NAMALWA (cell line): ENCODE measurements around the gene OBSCN.
A peak's percentile ranks its signal among the peaks of the same experiment; 100 is the strongest.

Source experiments
- DNase-seq: peaks from one replicate; pipeline ENCODE4 v3.0.0-alpha.2; 2015; ENCODE audit warnings: low spot score

Gene OBSCN

GRCh38 chr1:228368801-228369607, 161.2 kb downstream of the OBSCN start:
- DNase-seq, result no peak

- no peak for DNase-seq
Observed at GRCh38 chr1:228369608-228370438, 162.0 kb downstream of the OBSCN start.

DNA sequence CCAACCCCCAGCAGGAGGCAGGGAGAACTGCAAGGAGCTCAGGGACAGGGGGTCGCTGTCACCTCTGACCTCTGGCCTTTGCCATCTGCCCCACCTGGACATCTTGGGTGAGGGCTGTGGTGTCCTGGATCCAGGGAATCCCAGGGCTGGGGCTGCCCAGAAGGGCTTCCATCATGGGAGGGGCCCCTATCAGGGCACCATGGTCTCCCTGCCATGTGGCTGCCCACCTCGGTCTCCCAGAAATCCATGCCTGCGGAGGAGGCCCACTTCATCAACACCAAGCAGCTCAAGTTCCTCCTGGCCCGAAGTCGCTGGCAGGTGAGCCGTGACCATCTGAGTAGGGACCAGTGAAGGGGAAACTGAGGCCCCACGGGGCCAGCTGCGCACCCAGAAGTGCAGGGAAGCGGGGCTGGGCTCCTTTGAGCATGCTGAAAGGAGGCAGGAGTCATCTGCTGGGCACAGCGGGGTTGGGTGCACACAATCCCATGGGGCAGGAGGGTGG, 162.6 kb downstream of the OBSCN start:
- DNase-seq, result no peak

DNA sequence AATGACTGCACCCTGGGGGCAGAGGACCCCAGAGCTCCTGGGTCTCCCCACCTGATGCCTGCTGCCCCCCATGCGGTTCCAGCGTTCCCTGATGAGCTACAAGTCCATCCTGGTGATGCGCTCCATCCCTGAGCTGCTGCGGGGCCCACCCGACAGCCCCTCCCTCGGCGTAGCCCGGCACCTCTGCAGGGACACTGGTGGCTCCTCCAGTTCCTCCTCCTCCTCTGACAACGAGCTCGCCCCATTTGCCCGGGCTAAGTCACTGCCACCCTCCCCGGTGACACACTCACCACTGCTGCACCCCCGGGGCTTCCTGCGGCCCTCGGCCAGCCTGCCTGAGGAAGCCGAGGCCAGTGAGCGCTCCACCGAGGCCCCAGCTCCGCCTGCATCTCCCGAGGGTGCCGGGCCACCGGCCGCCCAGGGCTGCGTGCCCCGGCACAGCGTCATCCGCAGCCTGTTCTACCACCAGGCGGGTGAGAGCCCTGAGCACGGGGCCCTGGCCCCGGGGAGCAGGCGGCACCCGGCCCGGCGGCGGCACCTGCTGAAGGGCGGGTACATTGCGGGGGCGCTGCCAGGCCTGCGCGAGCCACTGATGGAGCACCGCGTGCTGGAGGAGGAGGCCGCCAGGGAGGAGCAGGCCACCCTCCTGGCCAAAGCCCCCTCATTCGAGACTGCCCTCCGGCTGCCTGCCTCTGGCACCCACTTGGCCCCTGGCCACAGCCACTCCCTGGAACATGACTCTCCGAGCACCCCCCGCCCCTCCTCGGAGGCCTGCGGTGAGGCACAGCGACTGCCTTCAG, 163.3 kb downstream of the OBSCN start:
- no peak for DNase-seq

GRCh38 chr1:228371741-228372182, 163.9 kb downstream of the OBSCN start:
- DNase-seq, result no peak

DNA sequence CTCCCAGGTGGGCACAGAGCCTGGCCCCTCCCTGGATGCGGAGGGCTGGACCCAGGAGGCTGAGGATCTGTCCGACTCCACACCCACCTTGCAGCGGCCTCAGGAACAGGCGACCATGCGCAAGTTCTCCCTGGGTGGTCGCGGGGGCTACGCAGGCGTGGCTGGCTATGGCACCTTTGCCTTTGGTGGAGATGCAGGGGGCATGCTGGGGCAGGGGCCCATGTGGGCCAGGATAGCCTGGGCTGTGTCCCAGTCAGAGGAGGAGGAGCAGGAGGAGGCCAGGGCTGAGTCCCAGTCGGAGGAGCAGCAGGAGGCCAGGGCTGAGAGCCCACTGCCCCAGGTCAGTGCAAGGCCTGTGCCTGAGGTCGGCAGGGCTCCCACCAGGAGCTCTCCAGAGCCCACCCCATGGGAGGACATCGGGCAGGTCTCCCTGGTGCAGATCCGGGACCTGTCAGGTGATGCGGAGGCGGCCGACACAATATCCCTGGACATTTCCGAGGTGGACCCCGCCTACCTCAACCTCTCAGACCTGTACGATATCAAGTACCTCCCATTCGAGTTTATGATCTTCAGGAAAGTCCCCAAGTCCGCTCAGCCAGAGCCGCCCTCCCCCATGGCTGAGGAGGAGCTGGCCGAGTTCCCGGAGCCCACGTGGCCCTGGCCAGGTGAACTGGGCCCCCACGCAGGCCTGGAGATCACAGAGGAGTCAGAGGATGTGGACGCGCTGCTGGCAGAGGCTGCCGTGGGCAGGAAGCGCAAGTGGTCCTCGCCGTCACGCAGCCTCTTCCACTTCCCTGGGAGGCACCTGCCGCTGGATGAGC, 164.5 kb downstream of the OBSCN start:
- DNase-seq, result no peak

GRCh38 chr1:228373004-228373680, 165.3 kb downstream of the OBSCN start:
- DNase-seq, result no peak

DNA sequence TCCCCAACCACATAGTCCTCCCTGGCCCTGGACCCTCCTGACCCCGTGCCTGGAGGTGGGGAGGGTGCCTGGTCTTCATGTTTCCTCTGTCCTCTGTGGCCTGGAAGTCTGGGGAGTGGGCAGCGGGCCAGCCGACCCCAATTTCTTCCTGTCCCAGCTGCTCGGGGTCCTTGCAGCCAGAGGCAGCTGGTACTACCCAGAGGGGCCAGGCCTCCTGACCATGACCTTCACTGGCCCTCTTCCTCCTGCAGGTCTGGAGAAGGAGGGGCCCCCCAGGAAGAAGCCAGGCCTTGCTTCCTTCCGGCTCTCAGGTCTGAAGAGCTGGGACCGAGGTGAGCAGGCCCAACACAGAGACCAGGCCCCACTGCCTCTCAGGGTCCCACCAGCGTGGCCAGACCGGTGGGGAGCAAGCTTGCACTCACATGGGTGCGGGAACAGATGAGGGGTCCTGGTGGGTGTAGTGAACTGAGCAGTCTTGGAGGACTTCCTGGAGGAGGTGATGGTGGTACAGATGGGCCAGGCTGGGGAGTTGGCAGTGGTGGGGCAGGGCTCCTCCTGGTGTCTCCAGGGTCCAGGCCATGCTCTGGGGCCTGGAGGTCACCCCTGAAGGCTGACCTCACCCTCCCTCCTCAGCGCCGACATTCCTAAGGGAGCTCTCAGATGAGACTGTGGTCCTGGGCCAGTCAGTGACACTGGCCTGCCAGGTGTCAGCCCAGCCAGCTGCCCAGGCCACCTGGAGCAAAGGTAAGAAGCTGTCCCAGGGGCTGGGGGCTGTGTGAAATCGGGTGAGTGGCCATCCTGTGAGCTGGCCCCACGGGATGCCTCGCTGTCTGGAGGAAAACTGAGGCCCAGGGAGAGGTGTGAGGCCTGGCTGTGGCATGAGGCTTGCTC, 166.1 kb downstream of the OBSCN start:
- no peak for DNase-seq

DNA sequence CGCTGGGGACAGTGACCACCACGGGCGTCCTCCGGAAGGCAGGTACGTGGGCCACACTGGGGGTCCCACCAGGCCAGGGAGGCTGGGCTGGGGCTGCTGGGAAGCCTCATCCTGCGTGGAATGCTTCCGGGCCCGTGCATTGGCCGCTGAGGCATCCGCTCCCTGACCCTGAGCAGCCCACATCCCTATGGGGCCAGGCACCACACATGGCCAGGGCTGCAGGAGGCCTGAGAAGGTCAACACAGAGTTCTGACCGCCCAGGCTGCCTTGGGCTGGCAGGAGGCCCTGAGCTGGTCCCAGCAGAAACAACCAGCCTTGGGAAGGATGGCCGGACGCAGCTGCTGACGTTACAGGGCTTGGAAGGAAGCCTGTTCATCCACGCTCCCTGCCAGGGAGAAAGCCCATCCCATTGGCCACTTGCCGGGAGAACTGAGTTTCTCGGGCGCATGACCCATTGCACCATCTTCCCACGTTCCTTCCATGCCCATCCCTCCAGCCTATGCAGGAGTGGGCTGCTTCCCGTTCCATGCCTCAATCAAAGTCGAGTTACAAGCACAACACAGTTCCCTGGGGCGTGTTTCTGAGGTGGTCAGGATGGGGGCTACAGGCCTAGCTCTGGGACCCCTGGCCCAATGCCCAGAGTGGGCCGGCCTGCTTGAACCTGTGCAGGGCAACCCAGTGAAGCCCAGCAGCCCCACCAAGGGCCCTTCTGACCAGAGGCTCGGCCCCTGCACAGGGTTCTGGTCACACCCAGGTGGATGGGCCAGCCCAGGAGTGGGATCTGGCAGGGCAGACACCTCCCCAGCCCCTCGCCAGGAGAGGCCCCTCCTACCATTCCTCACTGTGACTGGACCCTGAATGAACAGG, 167.1 kb downstream of the OBSCN start:
- DNase-seq, result no peak

DNA sequence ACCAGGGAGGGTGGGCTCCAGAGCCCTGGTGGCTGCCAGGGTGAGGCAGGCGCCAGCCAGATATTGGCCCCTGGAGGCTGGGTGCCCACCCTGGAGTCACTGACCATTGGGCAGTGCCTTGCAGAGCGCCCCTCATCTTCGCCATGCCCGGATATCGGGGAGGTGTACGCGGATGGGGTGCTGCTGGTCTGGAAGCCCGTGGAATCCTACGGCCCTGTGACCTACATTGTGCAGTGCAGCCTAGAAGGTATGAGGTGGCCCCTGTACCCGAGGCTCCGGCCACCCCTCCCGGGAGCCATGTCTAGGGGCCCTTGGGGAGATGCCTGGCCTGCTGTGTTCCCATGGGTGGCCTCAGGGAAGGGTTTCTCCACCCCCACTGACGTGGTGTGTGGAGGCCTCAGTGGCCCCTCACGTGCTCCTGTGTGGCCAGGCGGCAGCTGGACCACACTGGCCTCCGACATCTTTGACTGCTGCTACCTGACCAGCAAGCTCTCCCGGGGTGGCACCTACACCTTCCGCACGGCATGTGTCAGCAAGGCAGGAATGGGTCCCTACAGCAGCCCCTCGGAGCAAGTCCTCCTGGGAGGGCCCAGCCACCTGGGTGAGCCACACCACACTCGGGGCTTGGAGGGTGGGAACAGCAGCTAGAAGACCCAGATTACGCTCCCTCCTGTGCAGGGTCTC, 167.9 kb downstream of the OBSCN start:
- no peak for DNase-seq

DNA sequence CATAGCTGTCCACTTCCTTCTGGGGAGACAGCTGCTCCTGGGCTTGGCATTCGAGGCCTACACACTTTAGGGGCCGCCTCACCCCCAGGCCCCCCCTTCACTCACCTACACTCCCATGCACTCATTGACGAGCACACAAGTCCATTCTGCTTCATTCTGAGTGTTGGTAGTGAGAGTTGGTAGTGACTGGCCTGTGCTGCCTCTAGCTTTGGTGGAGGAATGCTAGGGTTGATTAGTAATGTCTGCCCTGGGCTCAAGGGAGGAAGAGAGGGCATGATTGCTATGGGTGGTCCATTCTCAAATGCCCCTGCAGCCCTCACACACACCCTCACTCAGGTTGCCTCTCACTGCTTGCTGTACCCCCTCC, 168.4 kb downstream of the OBSCN start:
- DNase-seq, result peak; percentile 33

GRCh38 chr1:228376651-228377631, 169.1 kb downstream of the OBSCN start:
- DNase-seq, result no peak

GRCh38 chr1:228377664-228378089, 169.8 kb downstream of the OBSCN start:
- DNase-seq, result no peak

DNA sequence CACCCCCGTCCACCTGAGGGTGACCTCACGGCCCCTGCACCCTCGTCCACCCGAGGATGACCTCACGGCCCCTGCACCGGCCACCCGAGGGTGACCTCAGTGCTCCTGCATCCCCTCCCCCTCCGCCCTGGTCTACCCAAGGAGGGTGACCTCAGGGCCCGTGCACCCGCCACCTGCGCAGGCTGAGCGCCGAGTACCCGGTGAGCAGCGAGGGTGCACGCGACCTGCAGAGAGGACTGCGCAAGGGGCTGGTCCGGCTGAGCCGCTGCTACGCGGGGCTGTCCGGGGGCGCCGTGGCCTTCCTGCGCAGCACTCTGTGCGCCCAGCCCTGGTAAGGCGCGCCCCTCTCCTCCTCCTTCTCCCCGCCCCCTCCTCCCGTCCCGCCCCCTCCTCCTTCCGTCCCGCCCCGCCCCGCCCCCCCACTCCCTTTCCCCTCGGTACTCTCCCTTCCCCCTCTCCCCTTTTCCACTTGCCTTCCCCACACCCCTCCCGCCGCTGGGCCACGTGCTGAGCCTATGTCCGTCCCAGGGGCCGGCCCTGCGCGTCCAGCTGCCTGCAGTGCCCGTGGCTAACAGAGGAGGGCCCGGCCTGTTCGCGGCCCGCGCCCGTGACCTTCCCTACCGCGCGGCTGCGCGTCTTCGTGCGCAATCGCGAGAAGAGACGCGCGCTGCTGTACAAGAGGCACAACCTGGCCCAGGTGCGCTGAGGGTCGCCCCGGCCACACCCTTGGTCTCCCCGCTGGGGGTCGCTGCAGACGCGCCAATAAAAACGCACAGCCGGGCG, 170.4 kb downstream of the OBSCN start:
- DNase-seq, result peak; percentile 28

DNA sequence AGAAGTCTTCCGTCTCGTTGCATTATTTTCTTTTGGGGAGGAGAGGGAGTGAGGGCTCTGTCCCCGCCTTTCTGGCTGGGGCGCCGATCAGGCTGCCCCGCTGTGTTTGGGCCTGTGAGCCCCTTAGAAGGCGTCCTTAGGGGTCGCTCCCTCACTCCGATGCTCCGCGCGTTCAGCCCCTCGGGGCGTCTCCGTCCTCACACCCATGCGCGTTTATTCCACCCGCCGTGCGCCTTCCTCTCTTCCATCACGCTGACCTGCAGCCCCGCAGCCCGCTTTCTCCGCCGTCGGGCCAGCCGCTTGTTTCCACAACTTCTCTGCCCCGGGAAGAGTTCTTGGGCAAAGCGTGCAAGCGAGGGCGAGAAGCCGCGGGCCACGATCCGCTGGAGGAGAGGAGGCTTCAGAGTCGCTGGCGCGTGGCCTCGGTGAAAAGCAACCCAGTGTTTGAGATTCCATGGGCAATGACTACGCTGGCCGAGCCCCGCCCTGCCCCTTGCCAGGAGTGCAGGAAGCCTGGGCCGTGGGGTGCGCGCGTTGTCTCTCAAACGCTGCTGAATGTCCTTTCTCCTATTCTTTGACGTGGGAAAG, 171.1 kb downstream of the OBSCN start:
- no peak for DNase-seq

DNA sequence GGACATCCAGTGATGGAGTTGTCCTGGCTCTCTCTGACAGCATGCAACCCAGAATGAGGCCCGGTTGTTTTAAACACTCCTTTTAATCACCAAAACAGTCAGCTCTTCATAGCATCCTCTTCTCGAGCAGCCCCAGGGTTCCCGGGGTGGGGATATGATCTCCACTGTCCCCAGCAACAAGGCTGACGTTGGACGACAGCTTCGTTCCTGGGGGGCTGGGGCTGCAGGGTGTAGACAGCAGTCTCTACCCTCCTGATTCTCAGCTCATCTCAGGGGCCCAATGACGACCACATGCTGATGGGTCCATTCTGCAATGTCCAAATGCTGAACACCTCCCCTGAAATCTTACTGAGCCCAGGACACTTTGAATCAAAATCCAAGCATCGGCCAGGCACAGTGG, 171.8 kb downstream of the OBSCN start:
- no peak for DNase-seq
